IMR-90 (cell line): Measurements from ENCODE around the gene HOXD10. TPM values are rescaled to one million over a fixed set of nuclear protein-coding genes. Genes with fewer than 3 reads are reported as not detected.

Experiments
- ATAC-seq: fragments of 200-7000 bp; cut with Tn5 transposase; 2 replicates; pipeline ENCODE4 v1.9.1; 2020; ENCODE audit warnings: low read depth, mild to moderate bottlenecking, moderate library complexity
- BruUV-seq: library from RNA; stranded (reverse); fragments of 400-500 nt; replicated peaks from 2 replicates; lab custom pipeline; 2021; lab: Mats Ljungman, UMichigan
- CTCF ChIA-PET: fragments of 300-600 bp; formaldehyde crosslinking; extraction: SDS; loops from one replicate; lab custom pipeline; 2021; ENCODE audit warnings: antibody characterized with exemption; lab: Yijun Ruan, JAX
- POLR2A ChIA-PET: fragments of 300-600 bp; sonication (Branson Sonifier 250); formaldehyde crosslinking; loops from one replicate; lab custom pipeline; 2022; ENCODE audit warnings: antibody characterized with exemption; ENCODE audit not compliant: unreplicated experiment; lab: Charles Lee
- DNase-seq: peaks from one replicate; pipeline ENCODE4 v3.0.0; 2013
- H2AFZ ChIP-seq: replicated peaks from 2 replicates; pipeline ENCODE3; 2013; ENCODE audit warnings: low read length, mild to moderate bottlenecking; ENCODE audit not compliant: poor library complexity
- H2AK5ac ChIP-seq: 2 replicates; pipeline ENCODE4 v1.6.1; 2013; ENCODE audit warnings: low read depth, low read length, inconsistent platforms
- H2AK9ac ChIP-seq: replicated peaks from 2 replicates; pipeline ENCODE3; 2013; ENCODE audit warnings: mild to moderate bottlenecking, low read depth, low read length, moderate library complexity; ENCODE audit not compliant: poor library complexity
- H2BK120ac ChIP-seq: 2 replicates; pipeline ENCODE4 v1.6.1; 2013; ENCODE audit warnings: low read depth, low read length, inconsistent platforms
- H2BK15ac ChIP-seq: 3 replicates; pipeline ENCODE4 v1.6.1; 2013; ENCODE audit warnings: low read depth, low read length, inconsistent platforms
- H2BK20ac ChIP-seq: 2 replicates; pipeline ENCODE4 v1.6.1; 2013; ENCODE audit warnings: low read depth, mild to moderate bottlenecking, inconsistent platforms, low read length, moderate library complexity
- H2BK5ac ChIP-seq: 2 replicates; pipeline ENCODE4 v1.6.1; 2013; ENCODE audit warnings: mild to moderate bottlenecking, low read depth, low read length, inconsistent platforms; ENCODE audit not compliant: poor library complexity, severe bottlenecking
- H3K14ac ChIP-seq: replicated peaks from 2 replicates; pipeline ENCODE4 v1.6.1; 2013; ENCODE audit warnings: low read depth, low read length, inconsistent platforms
- H3K18ac ChIP-seq: 2 replicates; pipeline ENCODE4 v1.6.1; 2013; ENCODE audit warnings: low read depth, low read length, control low read depth
- H3K23ac ChIP-seq: 2 replicates; pipeline ENCODE4 v1.6.1; 2013; ENCODE audit warnings: low read depth, low read length, inconsistent platforms
- H3K27ac ChIP-seq: 2 replicates; pipeline ENCODE4 v1.5.1; 2013; ENCODE audit warnings: mild to moderate bottlenecking, control low read depth, low read length; ENCODE audit not compliant: insufficient read depth
- H3K27me3 ChIP-seq: 2 replicates; pipeline ENCODE4 v1.6.1; 2013; ENCODE audit warnings: low read length; ENCODE audit not compliant: control insufficient read depth, insufficient read depth
- H3K36me3 ChIP-seq: 2 replicates; pipeline ENCODE4 v1.6.1; 2013; ENCODE audit warnings: low read length, mixed read lengths; ENCODE audit not compliant: control insufficient read depth, insufficient read depth
- H3K4ac ChIP-seq: 2 replicates; pipeline ENCODE4 v1.6.1; 2013; ENCODE audit warnings: low read depth, low read length, inconsistent platforms
- H3K4me1 ChIP-seq: 2 replicates; pipeline ENCODE4 v1.6.1; 2013; ENCODE audit warnings: low read length, mixed read lengths; ENCODE audit not compliant: control insufficient read depth, insufficient read depth
- H3K4me2 ChIP-seq: 2 replicates; pipeline ENCODE4 v1.6.1; 2013; ENCODE audit warnings: low read depth, mild to moderate bottlenecking, control low read depth, low read length, moderate library complexity
- H3K4me3 ChIP-seq: 2 replicates; pipeline ENCODE4 v1.5.1; 2013; ENCODE audit warnings: low read depth, mild to moderate bottlenecking, control low read depth, low read length, moderate library complexity; ENCODE audit not compliant: insufficient read depth
- H3K56ac ChIP-seq: 2 replicates; pipeline ENCODE4 v1.6.1; 2013; ENCODE audit warnings: low read length, inconsistent platforms; ENCODE audit not compliant: insufficient read depth; ENCODE audit errors: extremely low read depth
- H3K79me1 ChIP-seq, 2 experiments: 2 replicates each; pipeline ENCODE4 v1.6.1; 2013; ENCODE audit warnings: low read length in 2 of 2, inconsistent platforms in 1 of 2, low read depth in 1 of 2
- H3K9ac ChIP-seq: 2 replicates; pipeline ENCODE4 v1.6.1; 2013; ENCODE audit warnings: low read depth, low read length, control low read depth
- H3K9me1 ChIP-seq: 2 replicates; pipeline ENCODE4 v1.6.1; 2013; ENCODE audit warnings: low read length, inconsistent platforms; ENCODE audit not compliant: insufficient read depth
- H3K9me3 ChIP-seq: 2 replicates; pipeline ENCODE4 v1.6.1; 2013; ENCODE audit warnings: low read length; ENCODE audit not compliant: control insufficient read depth, insufficient read depth
- H4K20me1 ChIP-seq: 2 replicates; pipeline ENCODE4 v1.6.1; 2013; ENCODE audit warnings: low read length, inconsistent platforms; ENCODE audit not compliant: insufficient read depth
- H4K5ac ChIP-seq: 2 replicates; pipeline ENCODE4 v1.6.1; 2013; ENCODE audit warnings: mild to moderate bottlenecking, low read depth, low read length, control low read depth
- H4K8ac ChIP-seq, 2 experiments: 2 replicates each; pipeline ENCODE4 v1.6.1; 2013; ENCODE audit warnings: low read depth in 2 of 2, low read length in 2 of 2, control low read depth in 1 of 2, inconsistent platforms in 1 of 2
- H4K91ac ChIP-seq: 2 replicates; pipeline ENCODE4 v1.6.1; 2013; ENCODE audit warnings: low read depth, low read length, inconsistent platforms; ENCODE audit not compliant: insufficient read depth
- POLR2A ChIP-seq: IDR thresholded peaks from 2 replicates; pipeline ENCODE4 v1.6.1; 2012; ENCODE audit warnings: mild to moderate bottlenecking, low read depth, low read length
- WGBS, 2 experiments: methylation state at CpG; one replicate each; pipeline versions ENCODE4 v1.1.5 to v1.1.7; 2013; ENCODE audit warnings: missing lambda C conversion rate in 2 of 2; ENCODE audit not compliant: insufficient read length in 1 of 2; ENCODE audit errors: extremely low coverage in 2 of 2; 5-methylcytosine and 5-hydroxymethylcytosine counted together
- dilution Hi-C: fragments of 300-500 bp; cut with HindIII; formaldehyde crosslinking; loops from one replicate; pipeline ENCODE4 v1.14.3; 2018; ENCODE audit warnings: low sequenced_read_pairs; ENCODE audit not compliant: unreplicated experiment
- in situ Hi-C: fragments of 300-500 bp; cut with MboI; formaldehyde crosslinking; loops from 3 replicates; pipeline ENCODE4 v1.14.3; 2019; ENCODE audit warnings: low sequenced_read_pairs, inconsistent platforms, mixed read lengths
- intact Hi-C: fragments of 100-400 bp; cut with micrococcal nuclease; formaldehyde crosslinking; loops from 2 replicates; pipeline ENCODE4 v1.10.0; 2022
- polyA plus RNA-seq, 3 experiments: library from polyadenylated mRNA; depleted of rRNA; stranded (reverse); fragments of >200 nt; gene quantifications; 2 replicates each; pipeline ENCODE4 v1.2.3, GENCODE V29; 2012; ENCODE audit warnings: low replicate concordance in 1 of 3
- total RNA-seq: library from RNA; depleted of rRNA; stranded (reverse); fragments of >200 nt; gene quantifications from 2 replicates; pipeline ENCODE4 v1.2.3, GENCODE V29; 2012

The HOXD10 gene
- total and polyA plus RNA-seq, 2 of the 4 experiments (the other 2 are of a cell fraction): not detected

GRCh38 chr2:176072292-176072669 is 44.3 kb upstream of the HOXD10 start:
- ChIA-PET POLR2A (no interaction called here), CTCF (no interaction called here)
- intact Hi-C loops (no loop called here), in situ Hi-C loops (no loop called here), dilution Hi-C loops (no loop called here)
- Histone ChIP-seq H2AK5ac (no peak overlapping the region), H3K4me3 (no peak overlapping the region), H2AK9ac (no peak overlapping the region), H3K4me2 (no peak overlapping the region), H3K36me3 (no peaks in the 10 kb centered on the region), H2AFZ (no peak overlapping the region), H3K9me1 (no peaks in the 10 kb centered on the region), H4K91ac (no peak overlapping the region), H4K20me1 (no peaks in the 10 kb centered on the region), H3K4me1 (no peaks in the 10 kb centered on the region), H3K23ac (no peak overlapping the region), H3K27ac (no peak overlapping the region), H3K18ac (no peak overlapping the region), H2BK20ac (no peak overlapping the region), H2BK5ac (no peak overlapping the region), H2BK15ac (no peak overlapping the region), H3K9ac (no peak overlapping the region), H3K79me1 (no peaks in the 10 kb centered on the region), H3K4ac (no peak overlapping the region), H4K5ac (no peak overlapping the region), H3K9me3 (peaks cover 6% of the 10 kb centered on the region; the same call in 1 of the 2 replicates), H3K27me3 (peaks cover 93% of the 10 kb centered on the region), H2BK120ac (no peak overlapping the region), H3K56ac (no peak overlapping the region), H3K14ac (no peak overlapping the region), H4K8ac (no peak overlapping the region)
- no peak for TF ChIP-seq POLR2A
- BruUV-seq: no TSS peak
- WGBS, 2 experiments: no CpG with 5 or more reads among the region's 5 CpGs
- no peak for ATAC-seq
- no peak for DNase-seq
